Liver (tissue), 9 donors: ENCODE data around the gene SLX4. TPM values are rescaled to one million over a fixed set of nuclear protein-coding genes. Genes with fewer than 3 reads are reported as not detected.

ENCODE experiments used
- DNase-seq: peaks from one replicate; pipeline ENCODE4 v3.0.0-alpha.2; 2017; ENCODE audit warnings: low spot score
- H3K27ac ChIP-seq, 2 donors: one replicate each; pipeline ENCODE4 v1.7.0; 2013; ENCODE audit warnings: inconsistent platforms in 2 of 2, low read length in 2 of 2, control low read depth in 1 of 2, low read depth in 1 of 2, mild to moderate bottlenecking in 1 of 2
- H3K27me3 ChIP-seq, 4 donors: one replicate each; pipeline versions ENCODE4 v1.6.1 to v1.7.0; 2013; ENCODE audit warnings: low read length in 3 of 4, inconsistent platforms in 1 of 4, mild to moderate bottlenecking in 1 of 4, moderate library complexity in 1 of 4; ENCODE audit not compliant: control insufficient read depth in 4 of 4, insufficient read depth in 4 of 4
- H3K36me3 ChIP-seq, 4 donors: one replicate each; pipeline versions ENCODE4 v1.6.1 to v1.7.0; 2013; ENCODE audit warnings: low read length in 3 of 4, mild to moderate bottlenecking in 3 of 4, low read depth in 1 of 4, moderate library complexity in 1 of 4; ENCODE audit not compliant: control insufficient read depth in 4 of 4, insufficient read depth in 3 of 4
- H3K4me1 ChIP-seq, 4 donors: one replicate each; pipeline versions ENCODE4 v1.6.1 to v1.7.0; 2013; ENCODE audit warnings: low read length in 3 of 4, mild to moderate bottlenecking in 3 of 4, moderate library complexity in 1 of 4; ENCODE audit not compliant: control insufficient read depth in 4 of 4, insufficient read depth in 4 of 4
- H3K4me3 ChIP-seq, 3 donors: one replicate each; pipeline versions ENCODE4 v1.6.1 to v1.7.0; 2013; ENCODE audit warnings: low read length in 3 of 3, control low read depth in 1 of 3, low read depth in 1 of 3, mild to moderate bottlenecking in 1 of 3
- H3K9ac ChIP-seq, 2 donors: one replicate each; pipeline ENCODE4 v1.7.0; 2013; ENCODE audit warnings: low read length in 2 of 2, mild to moderate bottlenecking in 2 of 2, moderate library complexity in 2 of 2, control low read depth in 1 of 2, low read depth in 1 of 2
- H3K9me3 ChIP-seq, 4 donors: one replicate each; pipeline versions ENCODE4 v1.6.1 to v1.7.0; 2013; ENCODE audit warnings: low read length in 3 of 4; ENCODE audit not compliant: control insufficient read depth in 4 of 4
- ATF3 ChIP-seq: IDR thresholded peaks from 2 replicates; pipeline ENCODE4 v1.6.1; 2016; ENCODE audit warnings: antibody characterized with exemption
- CTCF ChIP-seq: fragments of 150-350 bp; IDR thresholded peaks from 2 replicates; pipeline ENCODE4 v1.5.1; 2017; ENCODE audit warnings: improper control_type of control experiment, low read depth, low read length; ENCODE audit not compliant: missing input control
- EGR1 ChIP-seq, 2 donors: IDR thresholded peaks; 2 replicates each; pipeline ENCODE4 v1.6.1; 2016 to 2018; ENCODE audit warnings: antibody characterized with exemption in 2 of 2, low read depth in 2 of 2
- FOXA1 ChIP-seq: IDR thresholded peaks from 2 replicates; pipeline ENCODE4 v1.6.1; 2016; ENCODE audit warnings: antibody characterized with exemption
- FOXA2 ChIP-seq: IDR thresholded peaks from 2 replicates; pipeline ENCODE4 v1.6.1; 2016; ENCODE audit warnings: antibody characterized with exemption
- HNF4G ChIP-seq: IDR thresholded peaks from 2 replicates; pipeline ENCODE4 v1.6.1; 2016; ENCODE audit warnings: antibody characterized with exemption
- JUND ChIP-seq, 2 donors: IDR thresholded peaks; 2 replicates each; pipeline ENCODE4 v1.6.1; 2016; ENCODE audit warnings: antibody characterized with exemption in 2 of 2
- MAX ChIP-seq: IDR thresholded peaks from 2 replicates; pipeline ENCODE4 v1.6.1; 2016; ENCODE audit warnings: antibody characterized with exemption
- RAD21 ChIP-seq, 2 donors: IDR thresholded peaks; 2 replicates each; pipeline ENCODE4 v1.6.1; 2016; ENCODE audit warnings: antibody characterized with exemption in 2 of 2, mild to moderate bottlenecking in 2 of 2
- REST ChIP-seq: IDR thresholded peaks from 2 replicates; pipeline ENCODE4 v1.6.1; 2016; ENCODE audit warnings: antibody characterized with exemption, mild to moderate bottlenecking
- RXRA ChIP-seq, 2 donors: IDR thresholded peaks; 2 replicates each; pipeline ENCODE4 v1.6.1; 2017 to 2018; ENCODE audit warnings: antibody characterized with exemption in 2 of 2, mild to moderate bottlenecking in 1 of 2
- SP1 ChIP-seq: IDR thresholded peaks from 2 replicates; pipeline ENCODE4 v1.6.1; 2018; ENCODE audit warnings: antibody characterized with exemption, mild to moderate bottlenecking
- TAF1 ChIP-seq: conservative IDR thresholded peaks from 2 replicates; pipeline ENCODE4 v1.6.1; 2016; ENCODE audit warnings: antibody characterized with exemption, mild to moderate bottlenecking
- YY1 ChIP-seq: IDR thresholded peaks from 2 replicates; pipeline ENCODE4 v1.6.1; 2016; ENCODE audit warnings: antibody characterized with exemption, mild to moderate bottlenecking
- ZBTB33 ChIP-seq: IDR thresholded peaks from 2 replicates; pipeline ENCODE4 v1.6.1; 2016; ENCODE audit warnings: antibody characterized with exemption
- WGBS: extraction: QIAGEN DNeasy Blood & Tissue Kit; methylation state at CpG from one replicate; pipeline ENCODE4 v1.1.7; 2013; 5-methylcytosine and 5-hydroxymethylcytosine counted together
- polyA plus RNA-seq, 2 donors: library from polyadenylated mRNA; stranded (reverse) in 1 of 2; unstranded in 1 of 2; fragments of 200-250 nt in 1 of 2; fragments of >200 nt in 1 of 2; fragmentation: Nextera tagmentation in 1 of 2; extraction: Ambion mirVana in 1 of 2; gene quantifications; one replicate each; pipeline versions ENCODE4 v1.2.1 to v1.2.3, GENCODE V29; 2013 to 2015
- total RNA-seq, 2 donors: library from RNA; depleted of rRNA; stranded (reverse); fragments of >200 nt; gene quantifications; one replicate each; pipeline ENCODE4 v1.2.3, GENCODE V29; 2014
- donor health status: healthy.
- donor health status: healthy.
- donor health status: healthy.
- donor health status: healthy.
- donor health status: healthy.

SLX4 gene
- total and polyA plus RNA-seq, 4 donors: 0.32 to 4.9 (median 1.3) TPM

- TF ChIP-seq FOXA2 (no peak), CTCF (no peak), RAD21 (IDR thresholded peaks at IDR 0.05) (no peak), HNF4G (no peak), SP1 (no peak), REST (no peak), TAF1 (no peak), FOXA1 (no peak), JUND (IDR thresholded peaks at IDR 0.05) (no peak), RXRA (IDR thresholded peaks at IDR 0.05) (no peak)
- 95% methylated on average over 5 of the region's 5 CpGs for WGBS
- Histone ChIP-seq H3K4me3 (no peak overlapping the region), H3K9ac (no peak overlapping the region), H3K4me1 (peaks cover 0 to 4% (median 0%) of the 10 kb centered on the region in 4 donors), H3K9me3 (no peaks in the 10 kb centered on the region), H3K27ac (no peak overlapping the region), H3K27me3 (no peaks in the 10 kb centered on the region), H3K36me3 (no peaks in the 10 kb centered on the region)
- no peak for DNase-seq
Observed at GRCh38 chr16:3625331-3625730, 13.9 kb upstream of the SLX4 start.

GRCh38 chr16:3623642-3624041 is 12.2 kb upstream of the SLX4 start:
- Histone ChIP-seq H3K9ac (no peak overlapping the region), H3K4me1 (peaks cover 0 to 6% (median 1%) of the 10 kb centered on the region in 4 donors), H3K9me3 (no peaks in the 10 kb centered on the region), H3K27ac (no peak overlapping the region), H3K36me3 (no peaks in the 10 kb centered on the region), H3K27me3 (no peaks in the 10 kb centered on the region), H3K4me3 (no peak overlapping the region)
- TF ChIP-seq EGR1 (IDR thresholded peaks at IDR 0.05; ENCODE audit: low read depth in 2 of 2): no peak
- WGBS: 98% methylated on average over 3 of the region's 3 CpGs
- no peak for DNase-seq

GRCh38 chr16:3618769-3619141 is 7.3 kb upstream of the SLX4 start:
- H3K27ac ChIP-seq: no peak overlapping the region
- peaks cover 0 to 6% (median 1%) of the 10 kb centered on the region in 4 donors for H3K4me1 ChIP-seq
- TF ChIP-seq YY1 (no peak), ZBTB33 (no peak), FOXA2 (no peak), MAX (no peak), JUND (IDR thresholded peaks at IDR 0.05) (no peak), ATF3 (no peak), EGR1 (IDR thresholded peaks at IDR 0.05; ENCODE audit: low read depth in 2 of 2) (no peak), HNF4G (no peak), CTCF (no peak), SP1 (no peak), RXRA (IDR thresholded peaks at IDR 0.05) (no peak), TAF1 (no peak)

More at GRCh38 chr16:3618769-3619141, 7.3 kb upstream of the SLX4 start:
- H3K9me3 ChIP-seq: no peaks in the 10 kb centered on the region
- DNase-seq: no peak
- H3K27me3 ChIP-seq: no peaks in the 10 kb centered on the region
- no peak overlapping the region for H3K9ac ChIP-seq
- 86% methylated on average over 3 of the region's 3 CpGs for WGBS
- no peaks in the 10 kb centered on the region for H3K36me3 ChIP-seq
- H3K4me3 ChIP-seq: no peak overlapping the region
